GM12892 (cell line): ENCODE results near the gene USP46.

ENCODE experiments used
- POLR2A ChIP-seq: IDR thresholded peaks from 2 replicates; pipeline ENCODE4 v1.6.1; 2011; ENCODE audit warnings: low read depth, low read length, control low read depth
- POLR2AphosphoS5 ChIP-seq: IDR thresholded peaks from 2 replicates; pipeline ENCODE4 v1.6.1; 2011; ENCODE audit warnings: low read depth, low read length, control low read depth
- TAF1 ChIP-seq: IDR thresholded peaks from 2 replicates; pipeline ENCODE4 v1.6.1; 2011; ENCODE audit warnings: low read depth, mild to moderate bottlenecking, control low read depth, low read length, borderline replicate concordance

- TF ChIP-seq TAF1 (no peak), POLR2A (no peak), POLR2AphosphoS5 (no peak)
These were observed 83.7 kb downstream of the USP46 start for GRCh38 chr4:52575406-52575805.
